Stimulated activated CD4-positive, alpha-beta T cell treated with anti-CD3 and anti-CD28 coated beads, Interleukin-15, amount 100 ng/mL, for 24 hours (primary cell): Measurements from ENCODE around the gene ZFAND6.

Experiments
- DNase-seq: peaks from one replicate; pipeline ENCODE4 v3.0.0-alpha.2; 2020

The ZFAND6 gene

DNA sequence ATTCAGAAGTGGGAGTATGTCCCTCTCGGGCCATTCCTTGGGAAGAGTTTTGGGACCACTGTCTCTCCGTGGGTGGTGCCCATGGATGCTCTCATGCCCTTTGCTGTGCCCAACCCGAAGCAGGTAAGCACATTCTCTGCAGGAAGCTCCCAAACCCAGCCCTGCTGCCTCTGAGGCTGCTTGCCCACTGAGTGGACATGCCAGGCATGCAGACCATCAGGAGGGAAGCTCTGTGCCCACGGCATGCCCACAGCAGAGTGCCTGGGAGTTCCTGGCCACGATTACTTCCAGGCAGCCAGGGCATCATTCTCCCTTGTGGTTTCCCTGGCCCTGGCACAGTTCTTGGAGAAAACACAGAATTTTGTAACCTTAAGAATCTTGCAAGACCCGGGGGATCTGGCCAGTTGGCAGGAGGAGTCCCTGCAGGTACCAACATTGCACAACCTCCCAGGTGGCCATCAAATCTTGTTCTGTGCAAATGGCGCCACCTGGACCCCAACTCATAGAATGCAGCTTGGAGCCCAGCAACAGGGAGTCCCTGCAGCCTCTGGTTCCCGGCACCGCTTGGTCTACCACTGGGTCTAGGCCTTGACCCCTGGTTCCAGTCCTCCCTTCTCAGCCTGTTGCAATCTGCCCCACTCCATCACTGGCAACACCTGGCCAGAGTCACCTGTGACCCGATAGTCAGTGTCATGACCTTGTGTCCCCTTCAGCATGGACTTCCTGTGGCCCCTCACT is 113.7 kb downstream of the ZFAND6 start:
- peak; percentile 78 for DNase-seq

DNA sequence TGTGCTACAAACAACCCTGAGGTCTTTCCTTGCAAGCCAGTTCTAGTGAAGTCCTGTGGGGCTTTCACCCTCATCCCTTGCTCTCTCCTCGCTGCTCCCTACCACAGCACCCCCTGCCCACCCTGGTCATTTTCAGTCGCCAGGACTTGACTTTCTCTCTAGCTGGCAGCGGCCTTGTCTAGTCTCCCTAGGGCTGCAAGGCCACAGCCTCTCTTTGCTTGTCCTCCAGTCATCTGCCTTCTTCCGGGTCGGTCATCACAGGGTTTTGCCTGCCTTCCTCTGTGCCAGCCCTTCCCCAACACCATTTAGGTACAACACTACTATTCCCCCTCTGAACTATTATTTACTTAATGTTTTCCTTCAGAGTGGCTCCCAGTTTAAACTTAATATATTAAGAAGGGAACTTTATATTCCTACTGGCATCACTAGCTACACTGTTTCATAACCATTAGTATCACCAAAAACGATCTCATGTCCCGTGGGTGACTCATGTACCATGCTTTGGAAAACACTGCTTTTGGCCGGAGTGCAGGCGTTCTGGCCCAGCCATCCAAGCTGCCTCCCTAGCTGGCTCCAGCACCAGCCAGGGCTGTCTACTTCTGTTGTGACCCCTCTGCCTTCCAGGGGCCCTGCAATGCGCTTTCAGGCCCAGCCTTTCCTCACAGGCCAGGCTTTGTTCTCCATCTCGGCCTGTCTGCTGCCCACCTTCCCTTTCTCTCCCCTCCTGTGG is 114.7 kb downstream of the ZFAND6 start:
- no peak for DNase-seq

GRCh38 chr15:80175436-80175835 is 116.0 kb downstream of the ZFAND6 start:
- no peak for DNase-seq

- no peak for DNase-seq
Measured at GRCh38 chr15:80176443-80176842, 117.0 kb downstream of the ZFAND6 start.

DNA sequence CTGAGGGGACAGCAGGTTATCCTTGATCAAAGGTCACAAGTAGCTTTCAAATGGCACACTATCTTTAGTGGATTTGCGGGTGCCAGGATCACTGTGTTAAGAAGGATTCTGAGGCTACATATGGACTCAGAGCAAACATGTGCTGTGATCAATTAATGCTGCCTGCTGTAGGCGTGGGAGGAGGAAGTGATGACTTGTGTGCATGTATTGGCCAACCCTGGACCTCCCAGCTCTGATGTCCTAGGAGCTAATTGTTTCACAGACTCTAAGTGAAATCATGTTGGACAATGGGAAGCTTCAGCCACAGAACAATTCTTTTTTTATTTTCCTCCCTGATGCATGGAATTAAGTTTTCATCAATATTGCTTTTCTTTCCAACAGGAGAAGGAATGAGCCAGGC is 117.7 kb downstream of the ZFAND6 start:
- no peak for DNase-seq

DNA sequence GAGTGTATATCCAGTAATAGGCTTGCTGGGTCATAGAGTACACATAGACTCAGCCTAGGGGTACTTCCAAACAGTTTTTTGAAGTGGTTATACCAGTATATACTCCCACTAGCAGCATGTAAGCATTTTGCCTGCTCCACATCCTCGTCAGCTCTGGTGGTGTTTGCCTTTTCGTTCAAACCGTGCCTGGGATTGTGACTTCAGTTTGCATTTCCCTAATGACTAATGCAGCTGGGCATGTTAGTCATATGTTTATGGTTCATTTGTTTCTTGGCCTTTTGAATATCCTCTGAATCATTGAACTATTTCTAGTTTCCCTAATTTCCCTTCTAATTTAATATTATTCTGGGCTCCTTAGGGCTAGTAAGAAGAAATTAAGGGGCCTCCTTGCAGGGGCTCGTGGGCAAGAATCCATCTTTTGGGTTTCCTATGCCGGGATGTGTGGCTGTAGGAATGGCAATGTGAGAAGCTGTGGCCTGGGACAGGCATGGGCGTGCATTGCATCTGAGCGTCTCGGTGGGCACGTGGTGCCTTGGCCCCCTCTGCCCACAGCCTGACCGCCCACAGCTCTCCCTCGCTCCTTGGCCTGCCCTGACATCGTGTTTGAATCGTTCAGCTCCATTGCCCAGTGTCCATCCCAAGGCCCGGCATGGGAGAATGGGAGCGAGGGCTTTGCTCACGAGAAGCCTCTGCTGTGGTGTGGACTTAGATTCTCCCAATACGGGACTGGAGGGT is 119.7 kb downstream of the ZFAND6 start:
- DNase-seq = no peak

DNA sequence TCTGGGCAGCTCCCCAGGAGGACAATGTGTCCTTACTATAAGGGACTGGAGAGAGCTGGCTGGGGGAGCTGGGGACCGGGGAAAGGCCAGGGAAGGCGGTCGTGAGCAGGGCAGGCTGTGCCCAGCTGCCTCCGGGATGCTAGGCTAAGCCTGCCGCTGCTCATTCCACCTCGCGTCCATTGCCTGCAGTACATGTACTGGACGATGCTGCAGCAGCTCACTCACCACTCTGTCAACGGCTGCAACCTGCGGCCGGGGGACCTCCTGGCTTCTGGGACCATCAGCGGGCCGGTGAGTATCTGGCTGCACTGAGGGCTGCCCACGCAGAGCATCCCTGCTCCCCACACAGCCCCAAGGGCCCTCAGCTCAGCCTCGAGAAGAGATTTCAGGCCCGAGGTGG is 120.5 kb downstream of the ZFAND6 start:
- no peak for DNase-seq

GRCh38 chr15:80180468-80180867 is 121.0 kb downstream of the ZFAND6 start:
- no peak for DNase-seq

DNA sequence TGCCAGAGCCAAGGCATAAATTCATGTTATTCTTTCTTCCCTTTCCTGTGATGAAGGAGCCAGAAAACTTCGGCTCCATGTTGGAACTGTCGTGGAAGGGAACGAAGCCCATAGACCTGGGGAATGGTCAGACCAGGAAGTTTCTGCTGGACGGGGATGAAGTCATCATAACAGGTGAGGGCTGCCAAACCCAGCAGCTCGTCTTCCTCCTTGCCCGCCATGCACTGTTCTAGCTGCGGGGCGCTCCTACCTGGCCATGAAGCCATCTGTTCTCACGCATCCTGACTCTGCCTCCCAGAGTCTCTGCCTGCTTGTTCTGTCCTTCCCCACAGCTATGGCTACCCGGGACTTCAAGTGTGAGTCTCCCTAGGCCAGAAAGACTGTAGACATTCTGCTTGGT is 121.5 kb downstream of the ZFAND6 start:
- no peak for DNase-seq

- no peak for DNase-seq
Measured at GRCh38 chr15:80182611-80183261, 123.3 kb downstream of the ZFAND6 start.

DNA sequence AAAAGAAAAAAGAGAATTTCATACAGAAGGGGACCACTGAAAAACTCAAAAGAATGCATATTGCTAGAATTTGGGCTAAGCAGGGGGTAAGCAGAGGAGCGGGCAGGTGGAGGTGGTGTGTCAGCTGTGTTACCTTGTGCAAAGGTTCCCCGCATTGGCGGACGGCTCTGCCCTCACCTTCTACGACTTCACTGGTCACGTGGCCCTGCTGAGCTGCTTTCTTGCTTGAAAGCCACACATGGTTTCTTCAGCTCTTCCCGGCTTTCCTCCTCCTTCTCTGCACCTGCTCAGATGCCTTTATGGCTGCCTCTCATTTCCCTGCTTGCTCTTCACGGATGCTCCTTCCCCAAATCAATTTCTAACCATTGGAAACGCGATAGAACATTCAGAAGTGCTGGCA is 123.8 kb downstream of the ZFAND6 start:
- DNase-seq = no peak

DNA sequence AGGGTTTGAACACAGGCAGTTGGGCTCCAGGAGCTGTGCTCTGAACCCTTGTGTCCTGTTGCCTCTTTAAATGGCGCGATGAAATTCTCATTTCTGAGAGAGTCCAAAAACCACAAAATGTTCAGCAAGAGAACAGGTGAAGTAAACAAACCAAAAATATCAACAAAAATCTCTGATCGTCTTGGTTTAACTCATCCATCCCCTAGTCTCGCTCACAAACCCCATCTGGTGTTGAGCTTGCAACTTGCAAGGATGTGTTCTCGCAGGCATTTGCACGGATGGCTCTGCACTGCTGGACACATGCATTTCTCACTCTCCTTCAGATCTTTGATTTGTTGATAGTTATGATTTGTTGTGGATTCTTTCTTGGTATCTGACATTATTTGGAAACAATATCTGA is 124.4 kb downstream of the ZFAND6 start:
- no peak for DNase-seq

GRCh38 chr15:80184554-80184953 is 125.1 kb downstream of the ZFAND6 start:
- no peak for DNase-seq

- no peak for DNase-seq
Measured at GRCh38 chr15:80185152-80185551, 125.7 kb downstream of the ZFAND6 start.

- DNase-seq = no peak
Measured at GRCh38 chr15:80186066-80186465, 126.6 kb downstream of the ZFAND6 start.

DNA sequence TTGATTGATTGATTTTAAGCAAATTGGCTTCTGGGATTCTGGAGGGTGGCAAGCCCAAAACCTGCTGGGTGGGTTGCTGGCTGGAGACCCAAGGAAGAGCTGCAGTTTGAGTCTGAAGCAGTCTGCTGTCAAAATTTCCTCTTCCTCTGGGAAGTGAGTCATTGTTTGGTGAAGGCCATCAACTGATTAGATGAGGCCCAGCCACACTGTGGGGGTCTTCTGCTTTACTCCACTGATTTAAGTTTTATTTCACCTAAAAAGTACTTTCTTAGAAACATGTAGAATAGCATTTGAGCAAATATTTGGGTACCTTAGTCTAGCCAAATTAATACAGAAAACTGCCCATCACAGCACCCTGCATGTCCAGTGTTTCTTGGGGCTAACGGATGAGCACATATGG is 127.1 kb downstream of the ZFAND6 start:
- no peak for DNase-seq
